ENCODE measurements around the gene GRM8. TPM values are rescaled to one million over a fixed set of nuclear protein-coding genes. Genes with fewer than 3 reads are reported as not detected.

The GRM8 gene
- total RNA-seq, 4 donors from 2014 or later: 0.11 TPM; not detected in 3

GRCh38 chr7:126993626-126994213, 259.0 kb downstream of the GRM8 start:
- H3K27ac ChIP-seq (replicated peaks in 1 of 4): no peak overlapping the region
- 82% methylated on average over 2 of the region's 2 CpGs for WGBS
- TF ChIP-seq CTCF (IDR thresholded peaks at IDR 0.05) (no peak), POLR2AphosphoS5 (IDR thresholded peaks at IDR 0.05) (no peak), EP300 (IDR thresholded peaks at IDR 0.05) (no peak), POLR2A (IDR thresholded peaks at IDR 0.05; ENCODE audit: low read depth) (no peak)
- H3K9me3 ChIP-seq: no peaks in the 10 kb centered on the region
- H3K36me3 ChIP-seq: no peaks in the 10 kb centered on the region
- intact Hi-C loops (cut with DNase I): no loop called here
- H3K27me3 ChIP-seq: peaks cover 0 to 8% (median 0%) of the 10 kb centered on the region in 4 donors
- no peak overlapping the region for H3K4me3 ChIP-seq
- no peaks in the 10 kb centered on the region for H3K4me1 ChIP-seq
- DNase-seq (ENCODE audit: extremely low spot score): no peak

GRCh38 chr7:126988022-126988421, 264.7 kb downstream of the GRM8 start:
- H3K4me3 ChIP-seq: no peak overlapping the region
- intact Hi-C loops (cut with DNase I): no loop called here
- 87% methylated on average over 4 of the region's 4 CpGs for WGBS

GRCh38 chr7:126979722-126980121, 273.0 kb downstream of the GRM8 start:
- 89% methylated on average over 2 of the region's 2 CpGs for WGBS
- Histone ChIP-seq H3K27ac (replicated peaks in 1 of 4) (no peak overlapping the region), H3K9me3 (no peaks in the 10 kb centered on the region), H3K4me1 (no peaks in the 10 kb centered on the region), H3K36me3 (no peaks in the 10 kb centered on the region), H3K4me3 (no peak overlapping the region), H3K27me3 (no peaks in the 10 kb centered on the region)
- no peak for DNase-seq (ENCODE audit: extremely low spot score)
- no peak for TF ChIP-seq POLR2AphosphoS5 (IDR thresholded peaks at IDR 0.05)
- no peak for TF ChIP-seq POLR2A (IDR thresholded peaks at IDR 0.05; ENCODE audit: low read depth)
- TF ChIP-seq CTCF (IDR thresholded peaks at IDR 0.05): no peak
- TF ChIP-seq EP300 (IDR thresholded peaks at IDR 0.05): no peak
- intact Hi-C loops (cut with DNase I): no loop called here

More at GRCh38 chr7:126988022-126988421, 264.7 kb downstream of the GRM8 start:
- H3K4me1 ChIP-seq: no peaks in the 10 kb centered on the region
- no peak for DNase-seq (ENCODE audit: extremely low spot score)
- no peak overlapping the region for H3K27ac ChIP-seq (replicated peaks in 1 of 4)
- TF ChIP-seq EP300 (IDR thresholded peaks at IDR 0.05) (no peak), POLR2AphosphoS5 (IDR thresholded peaks at IDR 0.05) (no peak), CTCF (IDR thresholded peaks at IDR 0.05) (no peak), POLR2A (IDR thresholded peaks at IDR 0.05; ENCODE audit: low read depth) (no peak)
- H3K9me3 ChIP-seq: no peaks in the 10 kb centered on the region
- no peaks in the 10 kb centered on the region for H3K36me3 ChIP-seq
- no peaks in the 10 kb centered on the region for H3K27me3 ChIP-seq

GRCh38 chr7:126978865-126979264, 273.9 kb downstream of the GRM8 start:
- TF ChIP-seq POLR2A (IDR thresholded peaks at IDR 0.05; ENCODE audit: low read depth): no peak
- no peak for TF ChIP-seq POLR2AphosphoS5 (IDR thresholded peaks at IDR 0.05)
- no peak for TF ChIP-seq CTCF (IDR thresholded peaks at IDR 0.05)
- TF ChIP-seq EP300 (IDR thresholded peaks at IDR 0.05): no peak
- H3K36me3 ChIP-seq: no peaks in the 10 kb centered on the region
- 67% methylated on average over 3 of the region's 3 CpGs for WGBS
- no peak for DNase-seq (ENCODE audit: extremely low spot score)
- no peaks in the 10 kb centered on the region for H3K4me1 ChIP-seq
- H3K9me3 ChIP-seq: no peaks in the 10 kb centered on the region
- intact Hi-C loops (cut with DNase I): no loop called here
- no peaks in the 10 kb centered on the region for H3K27me3 ChIP-seq
- no peak overlapping the region for H3K4me3 ChIP-seq
- no peak overlapping the region for H3K27ac ChIP-seq (replicated peaks in 1 of 4)

- H3K4me3 ChIP-seq: no peak overlapping the region
- no peak overlapping the region for H3K27ac ChIP-seq (replicated peaks in 1 of 4)
- no peak for DNase-seq (ENCODE audit: extremely low spot score)
- no peaks in the 10 kb centered on the region for H3K4me1 ChIP-seq
- no peaks in the 10 kb centered on the region for H3K36me3 ChIP-seq
- H3K27me3 ChIP-seq: no peaks in the 10 kb centered on the region
- H3K9me3 ChIP-seq: no peaks in the 10 kb centered on the region
- no peak for TF ChIP-seq POLR2AphosphoS5 (IDR thresholded peaks at IDR 0.05)
- no peak for TF ChIP-seq EP300 (IDR thresholded peaks at IDR 0.05)
- TF ChIP-seq CTCF (IDR thresholded peaks at IDR 0.05): no peak
- no peak for TF ChIP-seq POLR2A (IDR thresholded peaks at IDR 0.05; ENCODE audit: low read depth)
- intact Hi-C loops (cut with DNase I): no loop called here
These were observed 279.7 kb downstream of the GRM8 start for GRCh38 chr7:126973066-126973465.
